Trophoblast cell (in vitro differentiated cells and primary cell): ENCODE results near the gene PIAS3. TPM values are rescaled to one million over a fixed set of nuclear protein-coding genes. Genes with fewer than 3 reads are reported as not detected.
A peak's percentile ranks its signal among the peaks of the same experiment; 100 is the strongest.

Source experiments
- DNase-seq, 2 donors: peaks; one replicate each; pipeline ENCODE4 v3.0.0-alpha.2; 2016
- H2AFZ ChIP-seq: 2 replicates; pipeline ENCODE4 v1.6.1; 2013; ENCODE audit warnings: low read length, moderate library complexity, mild to moderate bottlenecking; ENCODE audit not compliant: insufficient read depth, poor library complexity
- H2AK5ac ChIP-seq: 2 replicates; pipeline ENCODE4 v1.6.1; 2013; ENCODE audit warnings: mild to moderate bottlenecking, low read length
- H2BK120ac ChIP-seq: 2 replicates; pipeline ENCODE4 v1.6.1; 2013; ENCODE audit warnings: low read length, mild to moderate bottlenecking, moderate library complexity; ENCODE audit not compliant: insufficient read depth, poor library complexity
- H2BK12ac ChIP-seq: 2 replicates; pipeline ENCODE4 v1.6.1; 2013; ENCODE audit warnings: mild to moderate bottlenecking, low read length, moderate library complexity
- H2BK5ac ChIP-seq: 2 replicates; pipeline ENCODE4 v1.6.1; 2013; ENCODE audit warnings: low read length, low read depth, moderate library complexity, mild to moderate bottlenecking; ENCODE audit not compliant: poor library complexity
- H3K14ac ChIP-seq: 2 replicates; pipeline ENCODE4 v1.6.1; 2013; ENCODE audit warnings: mild to moderate bottlenecking, low read length
- H3K18ac ChIP-seq: 2 replicates; pipeline ENCODE4 v1.6.1; 2013; ENCODE audit warnings: mild to moderate bottlenecking, low read length
- H3K23ac ChIP-seq: 2 replicates; pipeline ENCODE4 v1.6.1; 2013; ENCODE audit warnings: low read length
- H3K27ac ChIP-seq: 2 replicates; pipeline ENCODE4 v1.5.1; 2013; ENCODE audit warnings: low read depth, mild to moderate bottlenecking, inconsistent platforms, low read length, moderate library complexity
- H3K27me3 ChIP-seq: 2 replicates; pipeline ENCODE4 v1.6.1; 2013; ENCODE audit warnings: inconsistent platforms, mild to moderate bottlenecking, low read length, moderate library complexity; ENCODE audit not compliant: insufficient read depth
- H3K36me3 ChIP-seq, 2 experiments: 1 replicate in 1 of 2; 2 replicates in 1 of 2; pipeline ENCODE4 v1.6.1; 2013; ENCODE audit warnings: low read length in 2 of 2, mild to moderate bottlenecking in 2 of 2, moderate library complexity in 1 of 2; ENCODE audit not compliant: insufficient read depth in 2 of 2, control insufficient read depth in 1 of 2
- H3K4ac ChIP-seq: 2 replicates; pipeline ENCODE4 v1.6.1; 2013; ENCODE audit warnings: low read depth, mild to moderate bottlenecking, low read length, moderate library complexity
- H3K4me1 ChIP-seq, 2 experiments: 1 replicate in 1 of 2; 2 replicates in 1 of 2; pipeline ENCODE4 v1.6.1; 2013; ENCODE audit warnings: low read length in 2 of 2, mild to moderate bottlenecking in 2 of 2, moderate library complexity in 1 of 2; ENCODE audit not compliant: insufficient read depth in 2 of 2, control insufficient read depth in 1 of 2
- H3K4me2 ChIP-seq: 2 replicates; pipeline ENCODE4 v1.6.1; 2013; ENCODE audit warnings: inconsistent platforms, mild to moderate bottlenecking, low read length, moderate library complexity
- H3K4me3 ChIP-seq: 2 replicates; pipeline ENCODE4 v1.5.1; 2013; ENCODE audit warnings: mild to moderate bottlenecking, low read depth, low read length, inconsistent platforms
- H3K79me1 ChIP-seq: one replicate; pipeline ENCODE4 v1.6.1; 2013; ENCODE audit warnings: low read length
- H3K79me2 ChIP-seq: 2 replicates; pipeline ENCODE4 v1.6.1; 2013; ENCODE audit warnings: low read length, mild to moderate bottlenecking; ENCODE audit not compliant: control insufficient read depth, insufficient read depth, poor library complexity
- H3K9ac ChIP-seq: 2 replicates; pipeline ENCODE4 v1.6.1; 2013; ENCODE audit warnings: mild to moderate bottlenecking, low read length
- H3K9me3 ChIP-seq: 2 replicates; pipeline ENCODE4 v1.6.1; 2013; ENCODE audit warnings: low read depth, mild to moderate bottlenecking, control low read depth, inconsistent platforms, low read length; ENCODE audit not compliant: insufficient read depth
- H4K12ac ChIP-seq: 2 replicates; pipeline ENCODE4 v1.6.1; 2013; ENCODE audit warnings: low read depth, mild to moderate bottlenecking, low read length, moderate library complexity
- H4K8ac ChIP-seq: 2 replicates; pipeline ENCODE4 v1.6.1; 2013; ENCODE audit warnings: low read depth, mild to moderate bottlenecking, low read length, moderate library complexity
- H4K91ac ChIP-seq: one replicate; pipeline ENCODE4 v1.6.1; 2013; ENCODE audit warnings: low read depth, mild to moderate bottlenecking, low read length, moderate library complexity
- WGBS: extraction: QIAGEN DNeasy Blood & Tissue Kit; methylation state at CpG from one replicate; pipeline ENCODE4 v1.1.7; 2013; ENCODE audit warnings: missing lambda C conversion rate; ENCODE audit not compliant: insufficient read length, insufficient coverage; ENCODE audit errors: extremely low coverage; 5-methylcytosine and 5-hydroxymethylcytosine counted together
- polyA plus RNA-seq: library from polyadenylated mRNA; stranded (reverse); fragments of 200-250 nt; gene quantifications from 2 replicates; pipeline ENCODE4 v1.2.3, GENCODE V29; 2013

PIAS3 gene
- 40.7 and 42.0 TPM in 2 replicates for polyA plus RNA-seq

DNA sequence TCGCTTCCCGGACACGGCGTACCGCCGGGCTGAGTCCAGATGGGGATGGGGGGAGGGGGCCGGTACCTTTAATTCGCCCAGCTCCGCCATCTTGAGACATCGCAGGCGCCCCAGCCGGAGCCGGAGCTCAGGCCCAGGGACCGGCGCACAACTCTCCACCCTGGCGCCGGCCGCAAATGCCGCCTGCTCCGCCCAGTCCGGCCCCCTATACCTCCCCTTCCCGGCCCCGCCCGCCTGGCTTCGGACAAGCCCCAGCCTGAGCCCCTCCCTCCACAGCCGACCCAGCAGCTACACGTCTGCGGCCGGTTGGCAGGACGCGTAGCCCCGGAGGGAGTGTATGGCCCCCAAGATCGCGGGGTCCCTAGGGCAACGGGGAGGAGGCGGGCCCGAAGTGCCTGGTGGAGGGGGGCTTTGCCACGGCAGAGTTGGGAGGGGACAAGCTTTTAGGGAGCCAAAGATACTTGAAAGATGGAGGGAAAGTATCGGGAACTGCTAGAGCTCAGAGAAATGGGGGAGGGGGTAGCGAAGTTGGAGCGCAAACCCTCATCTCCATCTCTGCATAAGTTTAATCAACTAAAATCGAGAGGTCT is at the start of gene PIAS3:
PIAS3 (minus strand) TSS at position 181 of the 590 bp plus-strand sequence; CDS start at position 90, 91 bp downstream.
- WGBS = no CpG with 5 or more reads among the region's 42 CpGs
- Histone ChIP-seq H2AK5ac (no peak within 1 kb of the TSS), H3K79me2 (peaks cover 2% of the 10 kb centered on the region), H4K8ac (peak within 1 kb of the TSS; percentile 95), H3K23ac (no peak within 1 kb of the TSS), H3K9me3 (no peaks in the 10 kb centered on the region), H3K4me2 (peak within 1 kb of the TSS; percentile 99), H3K27ac (peak within 1 kb of the TSS; percentile 83), H3K4me1 (peaks cover 3 to 6% of the 10 kb centered on the region in 2 experiments), H3K9ac (peak within 1 kb of the TSS; percentile 94), H4K12ac (peak within 1 kb of the TSS; percentile 90), H3K27me3 (no peaks in the 10 kb centered on the region), H3K14ac (peak within 1 kb of the TSS; percentile 90), H3K4me3 (peak within 1 kb of the TSS; percentile 95), H4K91ac (peak within 1 kb of the TSS; percentile 95), H3K4ac (peak within 1 kb of the TSS; percentile 51), H2BK120ac (peak within 1 kb of the TSS; percentile 92), H3K18ac (peak within 1 kb of the TSS; percentile 98), H3K79me1 (peaks cover 5% of the 10 kb centered on the region), H2AFZ (peak within 1 kb of the TSS; percentile 98), H3K36me3 (peaks cover 26 to 29% of the 10 kb centered on the region in 2 experiments), H2BK5ac (peak within 1 kb of the TSS; percentile 92), H2BK12ac (peak within 1 kb of the TSS; percentile 12)
- peak; percentile 90 to 95 for DNase-seq

DNA sequence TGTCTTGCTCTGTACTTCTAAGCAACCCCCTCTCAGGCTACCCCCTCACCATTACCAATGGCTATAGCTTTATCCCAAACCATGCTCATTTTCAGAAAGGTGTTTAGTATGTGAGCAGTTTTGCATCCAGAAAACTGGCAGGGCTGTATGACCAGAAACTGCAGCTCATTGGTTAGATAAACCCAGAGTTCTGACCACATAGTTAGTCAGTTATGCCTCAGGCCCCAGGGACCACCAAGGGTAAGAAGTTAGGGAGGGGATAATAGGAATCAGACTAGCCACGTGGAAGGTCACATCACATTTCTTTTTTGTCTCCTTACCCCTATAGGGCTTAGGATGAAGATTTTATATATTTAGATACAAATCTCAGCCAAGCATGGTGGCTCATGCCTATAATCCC is 49.8 kb upstream of the PIAS3 start:
- H3K36me3 ChIP-seq = peaks cover 5 to 13% of the 10 kb centered on the region in 2 experiments
- no peak overlapping the region for H3K14ac ChIP-seq
- no peaks in the 10 kb centered on the region for H3K79me2 ChIP-seq
- H3K4me1 ChIP-seq = no peaks in the 10 kb centered on the region
- H2BK12ac ChIP-seq = no peak overlapping the region
- H3K18ac ChIP-seq = no peak overlapping the region
- H3K79me1 ChIP-seq = no peaks in the 10 kb centered on the region
- H4K8ac ChIP-seq = no peak overlapping the region
- H3K4me3 ChIP-seq = no peak overlapping the region
- no peak overlapping the region for H2AK5ac ChIP-seq
- no peak overlapping the region for H4K12ac ChIP-seq
- no peak overlapping the region for H2BK5ac ChIP-seq
- H3K9me3 ChIP-seq = no peaks in the 10 kb centered on the region
- H4K91ac ChIP-seq = no peak overlapping the region
- no CpG with 5 or more reads among the region's 1 CpG for WGBS
- H2BK120ac ChIP-seq = no peak overlapping the region
- no peaks in the 10 kb centered on the region for H3K27me3 ChIP-seq
- H3K4ac ChIP-seq = no peak overlapping the region
- no peak overlapping the region for H3K27ac ChIP-seq
- H3K23ac ChIP-seq = no peak overlapping the region
- H2AFZ ChIP-seq = no peak overlapping the region
- DNase-seq = no peak
- H3K4me2 ChIP-seq = no peak overlapping the region
- no peak overlapping the region for H3K9ac ChIP-seq

DNA sequence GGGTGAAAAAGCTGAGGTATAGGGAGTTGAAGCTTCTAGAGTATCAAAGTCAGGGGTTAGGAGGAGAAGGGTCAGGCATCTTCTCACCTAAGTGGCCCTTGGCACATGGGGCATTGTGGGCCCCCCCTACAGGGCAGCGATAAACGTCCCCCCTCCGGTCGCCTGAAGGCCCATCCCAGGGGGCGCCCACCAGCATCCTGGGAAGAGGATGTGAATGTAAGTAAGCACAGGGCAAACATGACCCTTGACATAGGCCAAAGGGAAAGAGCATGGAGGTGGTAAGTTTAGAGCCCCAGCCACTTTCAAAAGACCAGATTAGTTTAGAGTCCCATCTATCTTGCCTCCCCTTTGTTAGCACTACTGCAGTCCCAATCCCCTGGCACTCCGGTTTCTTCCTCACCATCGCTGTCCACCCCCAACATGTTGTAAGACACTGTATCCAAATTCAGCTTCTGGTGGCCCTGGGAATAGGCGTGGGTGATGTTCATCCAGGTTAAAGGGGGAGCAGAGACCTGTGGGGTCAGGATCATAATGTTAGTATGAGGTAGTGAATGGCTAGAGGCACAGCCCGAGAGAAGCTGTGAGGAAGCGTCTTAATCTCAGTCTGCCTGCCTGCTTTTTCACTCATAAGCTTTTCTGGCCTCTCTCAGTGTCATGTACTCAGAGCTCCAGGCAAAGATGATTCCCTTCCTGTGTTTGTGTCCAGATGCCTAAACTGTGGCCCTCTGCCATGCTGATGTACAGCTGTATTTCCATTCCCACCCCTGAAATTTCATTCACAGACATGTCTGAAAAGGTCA is 48.3 kb upstream of the PIAS3 start:
- Histone ChIP-seq H2AK5ac (no peak overlapping the region), H3K9me3 (no peaks in the 10 kb centered on the region), H3K4me3 (no peak overlapping the region), H3K79me1 (no peaks in the 10 kb centered on the region), H3K79me2 (no peaks in the 10 kb centered on the region), H2AFZ (no peak overlapping the region), H4K12ac (no peak overlapping the region), H4K8ac (no peak overlapping the region), H3K14ac (no peak overlapping the region), H3K23ac (no peak overlapping the region), H3K4me1 (no peaks in the 10 kb centered on the region), H3K4ac (no peak overlapping the region), H3K9ac (no peak overlapping the region), H3K27me3 (no peaks in the 10 kb centered on the region), H3K4me2 (no peak overlapping the region), H3K27ac (no peak overlapping the region), H2BK120ac (no peak overlapping the region), H4K91ac (no peak overlapping the region), H2BK5ac (no peak overlapping the region), H3K36me3 (peaks cover 3 to 11% of the 10 kb centered on the region in 2 experiments), H2BK12ac (no peak overlapping the region), H3K18ac (no peak overlapping the region)
- DNase-seq = no peak
- no CpG with 5 or more reads among the region's 10 CpGs for WGBS

DNA sequence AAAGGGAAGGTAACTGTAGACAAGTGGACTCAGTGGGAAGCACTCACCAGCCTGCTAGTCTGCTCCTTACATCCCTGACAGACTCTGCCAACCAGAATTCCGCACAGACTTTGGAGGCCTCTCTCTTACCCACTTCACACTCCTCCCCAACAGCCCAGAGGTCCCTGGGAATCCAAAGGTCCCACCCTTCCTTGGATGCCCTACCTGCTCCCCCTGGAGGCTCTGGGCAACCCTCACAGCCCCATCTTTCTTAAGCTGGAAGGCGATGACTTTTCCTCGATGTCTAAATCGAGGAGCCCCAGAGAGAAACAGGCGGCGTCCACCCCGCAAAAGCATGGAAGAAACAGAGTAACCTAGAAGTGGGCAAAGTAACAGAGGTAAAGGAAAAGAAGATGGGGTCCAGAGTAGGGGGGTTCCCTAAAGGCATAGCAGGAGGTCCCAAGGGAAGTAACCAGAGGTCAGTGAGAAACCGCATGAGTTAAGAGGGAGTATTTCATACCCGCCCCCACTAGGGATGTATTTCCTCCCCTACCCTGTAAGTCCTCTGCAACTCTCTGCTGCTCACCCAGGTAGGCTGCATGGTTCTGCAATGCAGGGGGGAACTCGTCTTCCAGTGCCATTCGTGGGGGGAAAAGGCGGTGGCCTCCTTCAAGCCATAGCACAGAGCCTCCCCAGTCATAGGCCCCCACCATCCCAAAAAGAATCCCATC is 42.6 kb upstream of the PIAS3 start:
- H3K79me1 ChIP-seq = no peaks in the 10 kb centered on the region
- no peak overlapping the region for H4K8ac ChIP-seq
- no peak overlapping the region for H2BK12ac ChIP-seq
- H2AFZ ChIP-seq = no peak overlapping the region
- WGBS = no CpG with 5 or more reads among the region's 12 CpGs
- no peak overlapping the region for H3K23ac ChIP-seq
- H2BK120ac ChIP-seq = no peak overlapping the region
- peaks cover 2% of the 10 kb centered on the region for H3K9me3 ChIP-seq
- no peak overlapping the region for H2AK5ac ChIP-seq
- no peaks in the 10 kb centered on the region for H3K79me2 ChIP-seq
- H3K4me2 ChIP-seq = no peak overlapping the region
- no peak overlapping the region for H2BK5ac ChIP-seq
- H3K18ac ChIP-seq = no peak overlapping the region
- H4K91ac ChIP-seq = no peak overlapping the region
- H3K27ac ChIP-seq = no peak overlapping the region
- H3K9ac ChIP-seq = no peak overlapping the region
- DNase-seq = no peak
- H4K12ac ChIP-seq = no peak overlapping the region
- no peaks in the 10 kb centered on the region for H3K27me3 ChIP-seq
- no peak overlapping the region for H3K4me3 ChIP-seq
- no peak overlapping the region for H3K14ac ChIP-seq
- no peak overlapping the region for H3K4ac ChIP-seq
- H3K36me3 ChIP-seq = no peaks in the 10 kb centered on the region
- no peaks in the 10 kb centered on the region for H3K4me1 ChIP-seq
